HK-2 (cell line): Measurements from ENCODE around the gene TRIM7.

Experiments used
- DNase-seq: peaks from one replicate; pipeline ENCODE4 v3.0.0-alpha.2; 2018; ENCODE audit not compliant: unreplicated experiment

The TRIM7 gene

DNA sequence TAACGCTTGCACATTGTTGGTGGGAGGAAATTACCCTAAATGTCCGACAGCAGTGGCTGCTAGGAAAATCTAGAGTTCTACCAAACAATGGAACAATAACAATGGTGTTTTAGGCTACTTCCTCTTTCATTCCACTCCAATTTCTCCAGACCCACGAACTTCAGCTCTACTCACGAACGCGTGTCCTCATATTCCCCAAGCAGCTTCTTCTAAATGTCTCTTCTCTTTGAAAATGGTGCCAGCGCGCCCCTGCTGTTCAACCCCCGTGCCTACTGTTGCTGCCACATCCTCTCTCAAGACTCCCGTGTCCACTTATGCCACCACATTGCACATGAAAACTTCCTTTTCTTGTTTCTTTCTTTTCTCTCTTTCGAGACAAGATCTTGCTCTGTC lies 32.0 kb downstream of the TRIM7 start:
- DNase-seq = no peak

GRCh38 chr5:181171782-181172181 lies 33.2 kb downstream of the TRIM7 start:
- DNase-seq = no peak

DNA sequence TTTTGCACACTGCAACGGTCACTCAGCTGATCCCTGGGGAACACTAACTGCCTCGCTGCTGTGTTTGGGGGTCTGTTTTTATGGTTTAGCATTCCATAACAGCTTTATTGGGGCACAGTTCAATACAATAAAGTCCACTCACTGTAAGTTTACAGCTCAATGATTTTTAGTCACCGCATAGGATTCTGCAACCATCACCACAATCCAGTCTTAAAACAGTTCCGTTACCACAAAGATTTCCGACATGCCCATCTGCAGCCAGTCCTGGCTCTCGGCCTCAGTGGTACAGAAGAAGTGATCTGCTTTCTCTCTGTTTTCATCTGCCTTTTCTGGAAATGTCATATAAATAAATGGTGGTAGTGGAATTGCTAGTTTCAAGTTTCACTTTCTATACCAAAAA lies 34.0 kb downstream of the TRIM7 start:
- no peak for DNase-seq

- DNase-seq = no peak
These were observed 34.7 kb downstream of the TRIM7 start for GRCh38 chr5:181170237-181170825.

GRCh38 chr5:181169459-181170236 lies 35.3 kb downstream of the TRIM7 start:
- peak; percentile 70 for DNase-seq

DNA sequence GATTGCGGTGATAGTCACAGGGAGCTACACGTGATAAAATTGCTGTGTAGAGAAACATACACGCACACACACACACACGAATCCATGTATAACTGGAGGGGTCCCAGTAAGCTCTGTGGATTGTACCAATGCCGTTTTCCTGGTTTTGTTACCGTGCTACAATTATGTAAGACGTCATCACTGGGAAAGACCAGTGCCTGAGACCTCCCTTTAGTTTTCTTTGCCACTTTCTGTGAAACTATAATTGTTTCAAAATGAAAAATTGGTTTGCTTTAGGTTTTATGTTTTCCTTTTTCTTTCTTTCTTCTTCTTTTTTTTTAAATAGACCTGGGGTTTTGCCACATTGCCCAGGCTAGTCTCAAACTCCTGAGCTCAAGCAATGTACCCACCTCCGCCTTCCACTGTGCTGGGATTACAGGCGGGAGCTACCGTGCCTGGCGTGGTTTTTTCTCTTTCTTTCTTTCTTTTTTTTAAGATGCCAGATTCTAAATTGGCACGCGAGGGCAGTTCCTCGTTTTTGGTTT lies 36.3 kb downstream of the TRIM7 start:
- no peak for DNase-seq

GRCh38 chr5:181167814-181168488 lies 37.0 kb downstream of the TRIM7 start:
- DNase-seq = no peak

DNA sequence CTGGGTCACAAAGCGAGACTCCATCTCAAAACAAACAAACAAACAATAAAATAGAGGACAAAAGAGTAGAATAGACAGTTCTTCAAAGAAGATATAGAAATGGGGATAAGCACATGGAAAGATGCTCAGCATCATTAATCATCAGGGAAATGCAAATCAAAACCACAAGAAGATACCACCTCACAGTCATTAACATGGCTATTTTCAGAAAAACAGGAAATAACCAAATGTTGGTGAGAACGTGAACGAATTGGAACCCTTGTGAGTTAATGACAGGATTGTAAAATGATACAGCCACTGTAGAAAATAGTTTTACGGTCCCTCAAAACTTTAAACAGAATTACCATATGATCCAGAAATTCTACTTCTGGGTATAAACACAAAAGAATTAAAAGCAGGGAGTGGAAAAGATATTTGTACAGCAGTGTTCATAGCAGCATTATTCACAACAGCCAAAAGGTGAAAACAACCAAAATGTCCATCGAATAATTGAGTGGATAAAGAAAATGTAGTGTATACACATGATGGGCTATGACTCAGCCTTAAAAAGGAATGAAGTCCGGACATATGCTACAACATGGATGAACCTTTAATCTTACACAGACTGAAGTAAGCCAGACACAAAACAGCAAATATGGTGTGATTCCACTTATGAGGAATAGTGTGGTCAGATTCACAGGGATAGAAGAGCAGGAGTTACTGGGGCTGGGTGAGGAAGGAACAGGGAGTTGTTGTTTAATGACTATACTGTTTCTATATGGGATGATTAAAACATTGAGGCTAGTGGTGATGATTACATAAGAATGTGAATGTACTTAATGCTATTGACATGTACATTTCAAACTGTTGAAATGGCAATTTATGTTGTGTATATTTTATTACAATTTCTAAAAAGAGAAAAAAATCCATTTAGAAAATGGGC lies 37.9 kb downstream of the TRIM7 start:
- DNase-seq = no peak

- no peak for DNase-seq
These were observed 40.7 kb downstream of the TRIM7 start for GRCh38 chr5:181164076-181164952.

DNA sequence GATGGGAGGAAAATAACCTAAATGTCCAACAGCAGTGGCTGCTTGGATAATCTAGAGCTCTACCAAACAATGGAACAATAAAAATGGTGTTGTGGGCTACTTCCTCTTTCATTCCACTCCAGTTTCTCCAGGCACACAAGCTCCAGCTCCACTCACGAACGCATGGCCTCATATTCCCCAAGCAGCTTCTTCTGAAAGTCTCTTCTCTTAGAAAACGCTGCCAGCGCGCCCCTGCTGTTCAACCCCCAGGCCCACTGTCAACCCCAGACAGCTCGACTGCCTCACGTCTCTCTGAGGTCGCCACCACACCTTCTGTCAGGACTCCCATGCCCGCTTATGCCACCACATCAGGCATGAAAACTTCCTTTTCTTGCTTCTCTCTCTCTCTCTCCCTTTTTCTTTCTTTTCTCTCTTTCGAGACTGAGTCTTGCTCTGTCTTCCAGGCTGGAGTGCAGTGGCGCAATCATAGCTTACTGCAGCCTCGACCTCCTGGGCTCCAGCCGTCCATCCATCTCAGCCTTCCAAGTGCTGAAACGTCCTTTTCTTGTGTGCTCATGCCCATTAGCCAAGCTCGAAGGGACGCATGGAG lies 41.4 kb downstream of the TRIM7 start:
- no peak for DNase-seq

DNA sequence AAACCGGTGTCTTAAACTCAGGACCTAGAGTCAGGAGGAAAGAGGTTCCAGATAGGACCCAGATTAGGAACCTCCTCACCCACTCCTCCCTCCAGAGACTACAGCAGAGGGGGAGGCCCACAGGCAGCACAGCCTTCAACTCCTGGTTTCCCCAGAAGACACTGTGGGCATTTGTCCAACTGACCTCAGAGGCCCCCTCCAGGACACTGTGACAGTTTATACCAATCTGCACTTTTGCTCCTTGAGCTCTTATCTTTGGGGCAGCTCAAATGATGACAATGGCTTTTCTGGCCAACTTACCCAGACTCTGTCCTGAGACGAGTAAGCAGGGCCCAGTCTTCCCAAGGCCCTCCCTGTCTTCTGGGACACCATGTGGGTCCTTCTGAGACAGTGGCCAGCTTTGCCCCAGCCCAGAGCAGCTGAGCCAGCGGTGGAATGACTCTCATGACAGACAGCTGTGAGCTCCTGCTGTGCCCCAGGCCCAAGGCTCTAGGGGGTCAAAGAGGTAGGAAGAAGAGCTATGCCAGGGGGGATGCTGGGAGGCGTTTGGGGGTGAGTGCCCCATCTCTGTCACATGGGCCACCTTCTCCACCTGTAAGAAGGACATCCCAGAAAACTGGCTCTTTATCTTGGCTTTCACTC lies 43.3 kb downstream of the TRIM7 start:
- DNase-seq = no peak

DNA sequence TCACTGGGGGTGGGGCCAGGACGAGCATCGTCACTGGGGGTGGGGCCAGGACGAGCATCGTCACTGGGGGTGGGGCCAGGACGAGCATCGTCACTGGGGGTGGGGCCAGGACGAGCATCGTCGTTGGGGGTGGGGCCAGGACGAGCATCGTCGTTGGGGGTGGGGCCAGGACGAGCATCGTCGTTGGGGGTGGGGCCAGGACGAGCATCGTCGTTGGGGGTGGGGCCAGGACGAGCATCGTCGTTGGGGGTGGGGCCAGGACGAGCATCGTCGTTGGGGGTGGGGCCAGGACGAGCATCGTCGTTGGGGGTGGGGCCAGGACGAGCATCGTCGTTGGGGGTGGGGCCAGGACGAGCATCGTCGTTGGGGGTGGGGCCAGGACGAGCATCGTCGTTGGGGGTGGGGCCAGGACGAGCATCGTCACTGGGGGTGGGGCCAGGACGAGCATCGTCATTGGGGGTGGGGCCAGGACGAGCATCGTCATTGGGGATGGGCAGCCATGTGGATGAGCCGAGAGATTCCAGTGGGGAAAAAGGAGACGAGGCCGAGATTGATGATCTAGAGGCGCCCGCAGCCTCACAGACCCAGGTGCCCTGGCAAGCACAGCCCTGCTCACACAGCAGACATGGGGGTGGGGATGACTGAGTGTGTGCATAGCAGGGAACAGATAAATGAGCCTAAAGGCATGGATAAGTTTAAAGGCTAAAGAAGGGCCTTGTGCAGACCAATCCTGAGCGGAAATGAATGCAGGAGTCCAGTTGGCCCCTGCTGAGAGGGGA lies 44.1 kb downstream of the TRIM7 start:
- peak; percentile 39 for DNase-seq

- DNase-seq = no peak
These were observed 44.7 kb downstream of the TRIM7 start for GRCh38 chr5:181160152-181160754.

GRCh38 chr5:181159286-181160151 lies 45.5 kb downstream of the TRIM7 start:
- peak; percentile 82 for DNase-seq

GRCh38 chr5:181158869-181159268 lies 46.1 kb downstream of the TRIM7 start:
- no peak for DNase-seq

DNA sequence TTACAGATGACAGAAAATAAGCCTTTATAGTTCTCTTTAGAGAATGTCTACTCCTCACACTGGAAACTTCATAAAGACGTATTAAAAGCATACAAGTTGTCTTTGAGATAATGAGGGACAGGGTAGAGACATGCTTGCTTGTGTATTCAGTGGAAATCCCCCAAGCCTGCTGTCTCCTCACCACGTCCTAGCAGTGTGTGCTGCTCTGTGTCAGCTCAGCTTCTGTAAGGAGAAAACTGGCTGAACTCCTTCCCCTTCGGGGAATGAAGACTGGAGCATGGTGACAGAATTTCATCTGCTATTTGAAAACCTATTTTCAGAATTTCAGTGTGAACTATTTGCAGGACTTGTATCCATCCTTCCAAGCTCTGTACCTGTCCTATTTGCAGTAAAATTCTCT lies 48.2 kb downstream of the TRIM7 start:
- no peak for DNase-seq

DNA sequence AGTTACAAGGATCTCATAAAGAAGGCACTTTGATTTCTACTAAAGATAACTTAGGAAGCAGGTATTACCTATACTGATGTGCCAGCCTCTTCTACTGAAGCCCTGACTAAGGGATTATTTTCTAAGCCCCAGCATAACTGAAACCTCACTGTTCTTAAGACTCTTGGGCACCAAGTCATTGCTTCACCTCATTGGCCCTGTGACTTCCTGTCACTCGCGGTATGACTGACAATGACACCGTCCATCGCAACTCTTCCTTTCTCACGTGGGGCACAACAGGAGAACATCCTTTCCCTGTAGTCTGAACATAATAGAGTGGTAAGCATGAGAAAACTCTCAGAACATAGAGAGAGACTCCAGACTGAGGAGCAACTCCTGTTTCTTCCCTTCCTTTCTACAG lies 51.2 kb downstream of the TRIM7 start:
- DNase-seq = no peak

GRCh38 chr5:181152406-181152805 lies 52.6 kb downstream of the TRIM7 start:
- no peak for DNase-seq
